Stomach (tissue), 9 donors: ENCODE measurements around the gene GPC5. TPM values are rescaled to one million over a fixed set of nuclear protein-coding genes. Genes with fewer than 3 reads are reported as not detected.

Experiments used
- DNase-seq, 2 donors: peaks; one replicate each; pipeline versions ENCODE4 v3.0.0 to v3.0.0-alpha.2; 2013 to 2019
- H3K27ac ChIP-seq, 5 donors: fragments of 200-600 bp in 4 of 5; sonication (generic) in 4 of 5; one replicate each; pipeline ENCODE4 v1.5.1; 2013 to 2019; ENCODE audit warnings: mild to moderate bottlenecking in 1 of 5, moderate library complexity in 1 of 5
- H3K27me3 ChIP-seq, 3 donors: fragments of 200-600 bp; sonication (generic); one replicate each; pipeline ENCODE4 v1.5.1; 2017 to 2019; ENCODE audit warnings: mixed run types in 1 of 3
- H3K36me3 ChIP-seq, 4 donors: fragments of 200-600 bp; sonication (generic); 1 replicate in 3 of 4; 2 replicates in 1 of 4; pipeline ENCODE4 v1.5.1; 2016 to 2019
- H3K4me1 ChIP-seq, 4 donors: fragments of 200-600 bp; sonication (generic); one replicate each; pipeline ENCODE4 v1.5.1; 2016 to 2019
- H3K4me3 ChIP-seq, 4 donors: fragments of 200-600 bp; sonication (generic) in 3 of 4; one replicate each; pipeline ENCODE4 v1.5.1; 2016 to 2019; ENCODE audit warnings: mild to moderate bottlenecking in 1 of 4
- H3K9me3 ChIP-seq, 4 donors: fragments of 200-600 bp; sonication (generic); one replicate each; pipeline ENCODE4 v1.5.1; 2016 to 2019
- EP300 ChIP-seq: sonication (generic); formaldehyde crosslinking; IDR thresholded peaks from one replicate; pipeline ENCODE4 v1.6.1; 2017; ENCODE audit warnings: antibody characterized with exemption
- POLR2A ChIP-seq, 4 donors: fragments of 450-650 bp; IDR thresholded peaks; one replicate each; pipeline ENCODE4 v1.6.1; 2016; ENCODE audit warnings: antibody characterized with exemption in 4 of 4, control low read depth in 2 of 4, mild to moderate bottlenecking in 1 of 4, moderate library complexity in 1 of 4
- POLR2AphosphoS5 ChIP-seq, 3 donors: sonication (generic); formaldehyde crosslinking; IDR thresholded peaks; one replicate each; pipeline ENCODE4 v1.6.1; 2016; ENCODE audit warnings: antibody characterized with exemption in 3 of 3
- WGBS, 5 donors: extraction: QIAGEN DNeasy Blood & Tissue Kit in 3 of 5; methylation state at CpG; one replicate each; pipeline versions ENCODE4 v1.1.5 to v1.1.7; 2013 to 2018; 5-methylcytosine and 5-hydroxymethylcytosine counted together
- intact Hi-C: fragments of 100-400 bp; cut with DNase I; formaldehyde crosslinking; loops from one replicate; pipeline ENCODE4 v1.15.1; 2023; ENCODE audit warnings: low total_unique reads
- polyA plus RNA-seq, 3 donors: library from polyadenylated mRNA; stranded (reverse); fragments of 200-250 nt; gene quantifications; one replicate each; pipeline ENCODE4 v1.2.3, GENCODE V29; 2013
- total RNA-seq, 5 donors: library from RNA; depleted of rRNA; stranded (reverse); fragments of >200 nt; gene quantifications; one replicate each; pipeline versions ENCODE4 v1.1.0 to v1.2.3, GENCODE V29; 2014 to 2016
- TF ChIP-seq, protein P1 (sequence below), 7 experiments: fragments of 450-650 bp in 4 of 7; fragments of 200-600 bp in 3 of 7; sonication (generic) in 3 of 7; IDR thresholded peaks; one replicate each; pipeline ENCODE4 v1.5.1; 2016 to 2019; ENCODE audit warnings: antibody characterized with exemption in 7 of 7, control low read depth in 2 of 7, mild to moderate bottlenecking in 1 of 7
- donor health status: healthy with polysubstance abuse.
- donor health status: Bipolar disorder and iron deficiency.
- donor health status: healthy.

The GPC5 gene
- total and polyA plus RNA-seq, 8 donors, result 0.87 to 2.8 TPM; not detected in 6

GRCh38 chr13:91988331-91988730 lies 589.9 kb downstream of the GPC5 start:
- Histone ChIP-seq H3K36me3 (no peaks in the 10 kb centered on the region), H3K4me1 (no peaks in the 10 kb centered on the region), H3K27me3 (no peaks in the 10 kb centered on the region), H3K4me3 (no peak overlapping the region), H3K9me3 (peaks cover 0 to 5% (median 0%) of the 10 kb centered on the region in 4 donors), H3K27ac (no peak overlapping the region)
- intact Hi-C loops, result no loop called here
- DNase-seq, result no peak
- no peak for TF ChIP-seq EP300
- TF ChIP-seq POLR2AphosphoS5 (IDR thresholded peaks at IDR 0.05), result no peak
- TF ChIP-seq POLR2A (IDR thresholded peaks at IDR 0.05), result no peak
- TF ChIP-seq, protein P1, sequence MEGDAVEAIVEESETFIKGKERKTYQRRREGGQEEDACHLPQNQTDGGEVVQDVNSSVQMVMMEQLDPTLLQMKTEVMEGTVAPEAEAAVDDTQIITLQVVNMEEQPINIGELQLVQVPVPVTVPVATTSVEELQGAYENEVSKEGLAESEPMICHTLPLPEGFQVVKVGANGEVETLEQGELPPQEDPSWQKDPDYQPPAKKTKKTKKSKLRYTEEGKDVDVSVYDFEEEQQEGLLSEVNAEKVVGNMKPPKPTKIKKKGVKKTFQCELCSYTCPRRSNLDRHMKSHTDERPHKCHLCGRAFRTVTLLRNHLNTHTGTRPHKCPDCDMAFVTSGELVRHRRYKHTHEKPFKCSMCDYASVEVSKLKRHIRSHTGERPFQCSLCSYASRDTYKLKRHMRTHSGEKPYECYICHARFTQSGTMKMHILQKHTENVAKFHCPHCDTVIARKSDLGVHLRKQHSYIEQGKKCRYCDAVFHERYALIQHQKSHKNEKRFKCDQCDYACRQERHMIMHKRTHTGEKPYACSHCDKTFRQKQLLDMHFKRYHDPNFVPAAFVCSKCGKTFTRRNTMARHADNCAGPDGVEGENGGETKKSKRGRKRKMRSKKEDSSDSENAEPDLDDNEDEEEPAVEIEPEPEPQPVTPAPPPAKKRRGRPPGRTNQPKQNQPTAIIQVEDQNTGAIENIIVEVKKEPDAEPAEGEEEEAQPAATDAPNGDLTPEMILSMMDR (IDR thresholded peaks at IDR 0.05), result no peak
- 67 to 80% (median 68%) methylated on average over 3 of the region's 3 CpGs for WGBS, 5 donors

- TF ChIP-seq EP300, result no peak
- TF ChIP-seq, protein P1 (IDR thresholded peaks at IDR 0.05), result no peak
- TF ChIP-seq POLR2A (IDR thresholded peaks at IDR 0.05), result no peak
- H3K4me3 ChIP-seq, result no peak overlapping the region
- no peak overlapping the region for H3K27ac ChIP-seq
- no peak for DNase-seq
- H3K4me1 ChIP-seq, result no peaks in the 10 kb centered on the region
- H3K36me3 ChIP-seq, result no peaks in the 10 kb centered on the region
- intact Hi-C loops, result no loop called here
- H3K9me3 ChIP-seq, result peaks cover 0 to 30% (median 10%) of the 10 kb centered on the region in 4 donors
- H3K27me3 ChIP-seq, result no peaks in the 10 kb centered on the region
- WGBS, 5 donors, result 42 to 62% (median 48%) methylated on average over 3 of the region's 3 CpGs
Measured at GRCh38 chr13:92012787-92013186, 614.4 kb downstream of the GPC5 start.

DNA sequence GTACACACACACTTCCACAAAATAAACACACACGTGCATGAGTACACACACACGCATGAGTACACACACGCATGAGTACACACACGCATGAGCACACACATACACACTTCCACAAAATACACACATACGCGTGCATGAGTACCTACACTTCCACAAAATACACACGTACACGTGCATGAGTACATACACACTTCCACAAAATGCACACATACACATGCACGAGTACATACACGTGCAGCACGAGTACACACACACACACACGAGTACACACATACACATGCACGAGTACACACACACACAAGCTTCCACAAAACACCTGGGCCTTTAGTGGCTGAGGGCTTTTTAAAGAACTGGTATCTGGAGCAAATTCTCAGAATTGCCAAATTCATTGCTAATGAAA lies 619.3 kb downstream of the GPC5 start:
- Histone ChIP-seq H3K4me3 (no peak overlapping the region), H3K27ac (no peak overlapping the region), H3K9me3 (peaks cover 0 to 17% (median 9%) of the 10 kb centered on the region in 4 donors), H3K36me3 (no peaks in the 10 kb centered on the region), H3K27me3 (no peaks in the 10 kb centered on the region), H3K4me1 (no peaks in the 10 kb centered on the region)
- DNase-seq, result no peak
- TF ChIP-seq EP300 (no peak), POLR2AphosphoS5 (IDR thresholded peaks at IDR 0.05) (no peak), POLR2A (IDR thresholded peaks at IDR 0.05) (no peak)
- TF ChIP-seq, protein P1 (IDR thresholded peaks at IDR 0.05), result no peak
- intact Hi-C loops, result no loop called here
- WGBS, 5 donors, result 89 to 93% (median 91%) methylated on average over 13 of the region's 13 CpGs

GRCh38 chr13:92028695-92029094 lies 630.3 kb downstream of the GPC5 start:
- no peak overlapping the region for H3K4me3 ChIP-seq
- H3K36me3 ChIP-seq, result no peaks in the 10 kb centered on the region
- no peak overlapping the region for H3K27ac ChIP-seq
- H3K27me3 ChIP-seq, result no peaks in the 10 kb centered on the region
- intact Hi-C loops, result no loop called here
- no peak for DNase-seq
- H3K9me3 ChIP-seq, result peaks cover 0 to 8% (median 0%) of the 10 kb centered on the region in 4 donors
- TF ChIP-seq, protein P1 (IDR thresholded peaks at IDR 0.05), result no peak
- TF ChIP-seq POLR2A (IDR thresholded peaks at IDR 0.05), result no peak
- TF ChIP-seq POLR2AphosphoS5 (IDR thresholded peaks at IDR 0.05), result no peak
- TF ChIP-seq EP300, result no peak
- H3K4me1 ChIP-seq, result no peaks in the 10 kb centered on the region
